ENCODE results near the gene SFXN1. TPM values are rescaled to one million over a fixed set of nuclear protein-coding genes. Genes with fewer than 3 reads are reported as not detected.
"Not testable (repeated sequence)": the region's sequence is repeated elsewhere in the genome, so short reads cannot be mapped to it uniquely, and the experiment has no call there.

Gene SFXN1
- total RNA-seq, 1 experiment from 2014 or later = 187 TPM

- DNase-seq = no peak
- H3K36me3 ChIP-seq = peaks cover 88% of the 10 kb centered on the region
- H3K4me3 ChIP-seq = no peak overlapping the region
- H3K27me3 ChIP-seq = no peaks in the 10 kb centered on the region
- H3K27ac ChIP-seq = no peak overlapping the region
- H3K4me1 ChIP-seq = no peaks in the 10 kb centered on the region
- H3K9me3 ChIP-seq (replicated peaks) = no peaks in the 10 kb centered on the region
Observed at GRCh38 chr5:175494264-175495183, 16.2 kb downstream of the SFXN1 start.

GRCh38 chr5:175501759-175502158 is 23.4 kb downstream of the SFXN1 start:
- H3K4me1 ChIP-seq = no peaks in the 10 kb centered on the region
- H3K27me3 ChIP-seq = no peaks in the 10 kb centered on the region
- DNase-seq = no peak
- no peaks in the 10 kb centered on the region for H3K9me3 ChIP-seq (replicated peaks)
- no peak overlapping the region for H3K4me3 ChIP-seq
- H3K27ac ChIP-seq = no peak overlapping the region
- H3K36me3 ChIP-seq = peaks cover 78% of the 10 kb centered on the region

DNA sequence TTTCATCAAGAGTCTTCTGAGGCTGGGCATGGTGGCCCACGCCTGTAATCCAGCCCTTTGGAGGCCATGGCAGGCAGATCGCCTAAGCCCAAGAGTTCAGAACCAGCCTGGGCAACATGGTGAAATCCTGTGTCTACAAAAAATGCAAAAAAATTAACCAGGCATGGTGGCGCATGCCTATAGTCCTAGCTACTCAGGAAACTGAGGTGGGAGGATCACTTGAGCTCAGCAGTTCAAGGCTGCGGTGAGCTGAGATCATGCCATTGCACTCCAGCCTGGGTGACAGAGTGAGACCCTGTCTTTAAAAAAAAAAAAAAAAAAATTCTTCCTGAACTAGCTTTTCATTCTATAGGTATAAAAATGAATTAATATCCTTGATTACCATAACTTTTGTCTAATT is 29.3 kb downstream of the SFXN1 start:
- H3K4me3 ChIP-seq; H3K4me1 ChIP-seq; H3K27ac ChIP-seq; DNase-seq; H3K27me3 ChIP-seq; H3K9me3 ChIP-seq (replicated peaks): not testable (repeated sequence)
- H3K36me3 ChIP-seq = peaks cover 75% of the 10 kb centered on the region

DNA sequence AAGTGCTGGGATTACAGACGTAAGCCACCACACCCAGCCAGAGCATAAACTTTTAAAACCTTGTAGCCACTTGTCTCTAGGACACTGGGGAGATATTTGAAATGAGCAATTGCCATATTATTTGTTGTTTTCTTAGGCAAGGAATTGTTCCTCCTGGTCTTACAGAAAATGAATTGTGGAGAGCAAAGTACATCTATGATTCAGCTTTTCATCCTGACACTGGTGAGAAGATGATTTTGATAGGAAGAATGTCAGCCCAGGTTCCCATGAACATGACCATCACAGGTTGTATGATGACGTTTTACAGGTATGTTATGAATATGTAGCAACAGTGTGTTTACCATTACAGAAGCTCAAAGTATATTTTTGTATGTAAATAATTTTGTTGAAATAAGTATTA is 30.5 kb downstream of the SFXN1 start:
- H3K9me3 ChIP-seq (replicated peaks) = no peaks in the 10 kb centered on the region
- no peak overlapping the region for H3K27ac ChIP-seq
- H3K4me1 ChIP-seq = no peaks in the 10 kb centered on the region
- H3K4me3 ChIP-seq = no peak overlapping the region
- DNase-seq = no peak
- H3K27me3 ChIP-seq = no peaks in the 10 kb centered on the region
- H3K36me3 ChIP-seq = peaks cover 77% of the 10 kb centered on the region

GRCh38 chr5:175513297-175513696 is 34.9 kb downstream of the SFXN1 start:
- H3K27me3 ChIP-seq = no peaks in the 10 kb centered on the region

DNA sequence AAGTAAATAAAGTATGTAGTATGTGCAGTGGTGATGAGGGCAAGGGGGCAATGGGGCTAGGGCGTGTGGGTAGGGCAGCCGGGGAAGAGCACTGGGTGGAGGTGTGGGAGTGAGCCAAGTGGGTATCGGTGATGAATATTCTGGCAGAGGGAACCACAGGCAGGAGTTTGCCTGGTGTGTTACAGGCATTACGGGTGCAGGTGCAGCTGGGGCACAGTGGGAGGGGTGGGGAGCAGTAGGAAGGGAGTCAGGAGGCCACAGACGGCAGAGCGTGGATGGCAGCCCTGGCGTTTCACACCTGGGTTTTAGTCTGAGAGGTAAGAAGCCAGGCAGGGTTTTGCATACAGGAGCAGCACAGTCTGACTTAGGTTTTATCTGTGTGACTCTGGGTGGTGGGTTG is 35.4 kb downstream of the SFXN1 start:
- no peak for DNase-seq
- H3K9me3 ChIP-seq (replicated peaks) = no peaks in the 10 kb centered on the region
- no peaks in the 10 kb centered on the region for H3K4me1 ChIP-seq
- H3K27ac ChIP-seq = no peak overlapping the region
- H3K4me3 ChIP-seq = no peak overlapping the region
- peaks cover 99% of the 10 kb centered on the region for H3K36me3 ChIP-seq
- H3K27me3 ChIP-seq = no peaks in the 10 kb centered on the region

More at GRCh38 chr5:175513297-175513696, 34.9 kb downstream of the SFXN1 start:
- no peak for DNase-seq
- Histone ChIP-seq H3K27ac (no peak overlapping the region), H3K4me3 (no peak overlapping the region), H3K36me3 (peaks cover 99% of the 10 kb centered on the region), H3K4me1 (no peaks in the 10 kb centered on the region), H3K9me3 (replicated peaks) (no peaks in the 10 kb centered on the region)

DNA sequence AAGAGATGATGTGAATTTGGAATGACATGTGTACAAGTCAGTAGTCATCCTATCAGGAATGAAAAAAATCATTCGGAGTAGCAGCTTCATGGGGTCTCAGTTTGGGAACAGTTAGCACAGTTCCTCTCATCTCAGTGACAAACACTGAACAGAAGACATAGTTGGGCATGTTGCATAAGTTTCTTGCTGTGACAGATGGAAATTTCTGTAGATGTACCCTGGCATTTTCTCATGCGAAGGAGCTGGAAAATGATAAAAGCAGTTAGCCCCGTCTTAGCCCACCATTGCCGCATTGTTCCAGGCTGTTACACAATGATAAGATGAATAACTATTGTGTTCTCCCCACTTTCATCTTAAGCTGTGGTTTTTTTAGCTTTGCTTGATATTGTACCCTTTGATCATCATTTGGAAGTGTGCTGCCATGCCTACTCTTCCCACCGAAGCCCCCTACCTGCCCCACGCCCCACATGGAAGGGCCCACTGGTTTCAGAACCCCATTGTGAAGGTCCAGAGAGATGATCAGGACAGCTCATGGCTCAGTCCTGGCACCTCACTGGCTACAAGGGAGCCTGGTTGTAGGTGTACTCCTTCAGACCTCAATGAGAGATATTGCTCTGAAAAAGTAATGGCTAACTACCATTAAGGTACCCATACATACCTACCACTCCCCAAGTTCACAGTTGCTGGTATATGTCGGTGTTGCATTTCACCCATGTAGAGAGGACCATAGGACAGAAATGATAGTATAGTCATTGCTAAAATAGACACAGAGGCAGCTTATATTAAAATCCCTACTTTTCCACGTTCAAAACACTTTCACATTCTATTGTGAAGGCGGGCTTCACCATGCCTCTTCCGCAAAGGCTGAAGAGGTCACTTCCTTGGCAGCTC is 38.8 kb downstream of the SFXN1 start:
- peaks cover 96% of the 10 kb centered on the region for H3K36me3 ChIP-seq
- H3K4me3 ChIP-seq = no peak overlapping the region
- no peak for DNase-seq

GRCh38 chr5:175517824-175518450 is 39.6 kb downstream of the SFXN1 start:
- no peaks in the 10 kb centered on the region for H3K9me3 ChIP-seq (replicated peaks)
- H3K27me3 ChIP-seq = no peaks in the 10 kb centered on the region
- no peak for DNase-seq
- peaks cover 96% of the 10 kb centered on the region for H3K36me3 ChIP-seq
- H3K27ac ChIP-seq = no peak overlapping the region
- no peaks in the 10 kb centered on the region for H3K4me1 ChIP-seq
- no peak overlapping the region for H3K4me3 ChIP-seq

More for the DNA sequence above, 38.8 kb downstream of the SFXN1 start:
- Histone ChIP-seq H3K9me3 (replicated peaks) (no peaks in the 10 kb centered on the region), H3K27ac (no peak overlapping the region), H3K27me3 (no peaks in the 10 kb centered on the region), H3K4me1 (no peaks in the 10 kb centered on the region)

GRCh38 chr5:175519006-175519405 is 40.6 kb downstream of the SFXN1 start:
- DNase-seq = no peak
- Histone ChIP-seq H3K27me3 (no peaks in the 10 kb centered on the region), H3K4me1 (no peaks in the 10 kb centered on the region), H3K4me3 (no peak overlapping the region), H3K27ac (no peak overlapping the region), H3K9me3 (replicated peaks) (no peaks in the 10 kb centered on the region), H3K36me3 (peaks cover 93% of the 10 kb centered on the region)

- H3K9me3 ChIP-seq (replicated peaks) = no peaks in the 10 kb centered on the region
- H3K27ac ChIP-seq = no peak overlapping the region
- DNase-seq = no peak
- no peaks in the 10 kb centered on the region for H3K27me3 ChIP-seq
- H3K36me3 ChIP-seq = peaks cover 91% of the 10 kb centered on the region
- no peaks in the 10 kb centered on the region for H3K4me1 ChIP-seq
- H3K4me3 ChIP-seq = no peak overlapping the region
Observed at GRCh38 chr5:175520321-175520720, 42.0 kb downstream of the SFXN1 start.

GRCh38 chr5:175520873-175521272 is 42.5 kb downstream of the SFXN1 start:
- no peak for DNase-seq
- no peak overlapping the region for H3K27ac ChIP-seq
- no peaks in the 10 kb centered on the region for H3K27me3 ChIP-seq
- peaks cover 91% of the 10 kb centered on the region for H3K36me3 ChIP-seq
- H3K4me3 ChIP-seq = no peak overlapping the region
- no peaks in the 10 kb centered on the region for H3K4me1 ChIP-seq
- no peaks in the 10 kb centered on the region for H3K9me3 ChIP-seq (replicated peaks)

GRCh38 chr5:175521313-175521833 is 43.0 kb downstream of the SFXN1 start:
- Histone ChIP-seq H3K9me3 (replicated peaks) (no peaks in the 10 kb centered on the region), H3K27ac (no peak overlapping the region), H3K4me1 (no peaks in the 10 kb centered on the region), H3K36me3 (peaks cover 89% of the 10 kb centered on the region), H3K27me3 (no peaks in the 10 kb centered on the region), H3K4me3 (no peak overlapping the region)
- no peak for DNase-seq

- no peaks in the 10 kb centered on the region for H3K9me3 ChIP-seq (replicated peaks)
- H3K4me3 ChIP-seq = no peak overlapping the region
- DNase-seq = no peak
- H3K4me1 ChIP-seq = no peaks in the 10 kb centered on the region
- no peak overlapping the region for H3K27ac ChIP-seq
- no peaks in the 10 kb centered on the region for H3K27me3 ChIP-seq
- H3K36me3 ChIP-seq = peaks cover 88% of the 10 kb centered on the region
Observed at GRCh38 chr5:175523292-175523691, 44.9 kb downstream of the SFXN1 start.

DNA sequence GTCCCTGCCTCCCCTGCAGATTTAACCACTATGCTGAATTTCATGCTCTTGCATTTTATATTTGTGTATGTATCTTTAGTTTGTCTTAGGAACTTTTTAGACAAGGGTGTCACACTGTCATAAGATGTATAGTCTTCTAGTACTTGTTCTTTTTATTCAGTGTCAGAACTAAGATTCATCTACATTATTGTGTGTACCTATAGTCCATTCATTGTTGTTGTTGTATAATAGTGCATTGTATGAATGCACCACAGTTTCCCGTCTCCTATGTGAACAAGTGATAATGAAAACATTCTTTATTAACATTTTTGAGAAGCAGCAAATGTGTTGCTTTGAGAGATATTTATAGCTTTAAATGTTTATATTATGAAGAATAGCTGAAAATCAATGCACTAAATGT is 45.9 kb downstream of the SFXN1 start:
- H3K27ac ChIP-seq = no peak overlapping the region
- H3K4me3 ChIP-seq = no peak overlapping the region
- H3K4me1 ChIP-seq = no peaks in the 10 kb centered on the region
- H3K9me3 ChIP-seq (replicated peaks) = no peaks in the 10 kb centered on the region
- DNase-seq = no peak
- H3K36me3 ChIP-seq = peaks cover 85% of the 10 kb centered on the region
- no peaks in the 10 kb centered on the region for H3K27me3 ChIP-seq

Data from SJCRH30 (cell line).